Mesothelial cell of epicardium (in vitro differentiated cells): ENCODE measurements around the gene SAMD13. TPM values are rescaled to one million over a fixed set of nuclear protein-coding genes. Genes with fewer than 3 reads are reported as not detected.

Experiments used
- DNase-seq, 2 experiments: peaks; one replicate each; pipeline ENCODE4 v3.0.0; 2021; ENCODE audit warnings: low spot score in 2 of 2; ENCODE audit not compliant: unreplicated experiment in 2 of 2
- H3K27ac Mint-ChIP-seq: 2 replicates; pipeline ENCODE4 v1.8.0; 2021; ENCODE audit warnings: mixed read lengths
- H3K27me3 Mint-ChIP-seq: 2 replicates; pipeline ENCODE4 v1.8.0; 2021; ENCODE audit warnings: low read depth, mixed read lengths
- H3K36me3 Mint-ChIP-seq: 2 replicates; pipeline ENCODE4 v1.8.0; 2021; ENCODE audit warnings: mixed read lengths
- H3K4me1 Mint-ChIP-seq: 2 replicates; pipeline ENCODE4 v1.8.0; 2021; ENCODE audit warnings: mixed read lengths
- H3K4me3 Mint-ChIP-seq: 2 replicates; pipeline ENCODE4 v1.8.0; 2021; ENCODE audit warnings: mild to moderate bottlenecking, moderate library complexity, mixed read lengths
- H3K9me3 Mint-ChIP-seq: 2 replicates; pipeline ENCODE4 v1.8.0; 2021; ENCODE audit warnings: mixed read lengths
- CTCF ChIP-seq: fragments of 200-600 bp; sonication (generic); IDR thresholded peaks from one replicate; pipeline ENCODE4 v1.5.0; 2021; ENCODE audit warnings: antibody characterized with exemption; ENCODE audit not compliant: unreplicated experiment
- total RNA-seq: library from RNA; stranded (reverse); gene quantifications from 3 replicates; pipeline ENCODE4 v1.2.1, GENCODE V29; 2021

SAMD13 gene
- total RNA-seq, 1 donor from 2014 or later, result 3.6 TPM

DNA sequence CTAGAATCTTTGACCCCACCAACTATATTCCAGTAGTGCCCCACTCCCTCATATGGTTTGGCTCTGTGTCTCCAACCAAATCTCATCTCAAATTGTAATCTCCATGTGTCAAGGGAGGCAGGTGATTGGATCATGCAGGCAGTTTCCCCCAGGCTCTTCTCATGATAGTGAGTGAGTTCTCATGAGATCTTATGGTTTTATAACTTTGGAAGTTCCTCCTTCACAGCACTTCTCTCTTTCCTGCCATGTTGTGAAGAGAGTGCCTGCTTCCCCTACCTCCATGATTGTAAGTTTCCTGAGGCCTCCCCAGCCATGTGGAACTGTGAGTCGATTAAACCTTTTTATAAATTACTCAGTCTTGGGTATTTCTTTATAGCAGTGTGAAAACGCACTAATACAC, 7.7 kb upstream of the SAMD13 start:
- H3K4me3 Mint-ChIP-seq, result no peak overlapping the region
- no peak for DNase-seq
- H3K36me3 Mint-ChIP-seq, result peaks cover 11% of the 10 kb centered on the region
- no peak for TF ChIP-seq CTCF
- no peaks in the 10 kb centered on the region for H3K27me3 Mint-ChIP-seq
- H3K4me1 Mint-ChIP-seq, result no peaks in the 10 kb centered on the region
- peaks cover 40% of the 10 kb centered on the region for H3K9me3 Mint-ChIP-seq
- no peak overlapping the region for H3K27ac Mint-ChIP-seq

DNA sequence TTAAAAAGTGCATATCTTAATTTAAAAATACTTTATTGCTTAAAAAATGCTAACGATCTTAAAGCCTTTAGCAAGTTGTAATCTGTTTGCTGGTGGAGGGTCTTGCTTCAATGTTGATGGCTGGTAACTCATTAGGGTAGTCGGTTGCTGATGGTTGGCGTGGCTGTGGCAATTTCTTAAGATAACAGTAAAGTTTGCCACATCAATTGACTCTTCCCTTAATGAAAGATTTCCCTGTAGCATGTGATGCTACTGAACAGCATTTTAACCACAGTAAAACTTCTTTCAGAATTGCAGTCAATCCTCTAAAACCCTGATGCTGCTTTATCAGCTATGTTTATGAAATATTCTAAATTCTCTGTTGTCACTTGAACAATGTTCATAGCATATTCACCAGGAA, 6.8 kb upstream of the SAMD13 start:
- H3K27me3 Mint-ChIP-seq, result no peaks in the 10 kb centered on the region
- no peak overlapping the region for H3K27ac Mint-ChIP-seq
- peaks cover 9% of the 10 kb centered on the region for H3K36me3 Mint-ChIP-seq
- no peak for DNase-seq
- TF ChIP-seq CTCF, result no peak
- no peak overlapping the region for H3K4me3 Mint-ChIP-seq
- peaks cover 30% of the 10 kb centered on the region for H3K9me3 Mint-ChIP-seq
- peaks cover 7% of the 10 kb centered on the region for H3K4me1 Mint-ChIP-seq

DNA sequence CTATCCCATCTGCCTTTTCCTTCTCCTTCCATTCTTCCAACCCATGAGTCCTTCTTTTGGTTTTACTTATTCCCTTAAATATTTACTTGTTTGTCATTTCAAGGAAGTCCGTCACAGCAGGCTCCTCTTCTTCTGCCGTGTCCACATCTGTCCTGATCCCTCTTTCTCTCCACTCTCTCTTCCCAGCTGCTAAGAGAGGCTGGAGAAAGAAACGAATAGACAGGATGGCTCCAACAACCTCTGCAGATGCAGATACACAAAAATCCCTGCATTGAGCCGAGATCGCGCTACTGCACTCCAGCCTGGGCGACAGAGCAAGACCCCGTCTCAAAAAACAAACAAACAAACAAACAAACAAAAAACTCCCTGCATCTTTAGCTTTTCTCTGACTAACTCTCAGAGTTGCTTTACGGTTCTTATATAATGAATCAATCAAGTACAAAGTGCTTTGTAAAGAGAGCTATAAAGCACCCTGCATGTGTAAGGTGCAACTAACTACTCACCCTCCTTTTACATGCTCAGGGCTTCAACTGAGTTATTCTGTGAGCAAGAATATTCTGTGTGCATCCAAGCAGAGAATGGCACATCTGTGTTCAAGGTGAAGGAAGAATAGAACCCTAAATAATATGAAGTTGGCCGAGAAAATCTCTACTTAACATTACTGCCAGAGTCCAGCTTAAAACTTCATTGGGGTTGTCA, 3.8 kb upstream of the SAMD13 start:
- Mint-ChIP-seq H3K4me1 (peaks cover 34% of the 10 kb centered on the region), H3K9me3 (peaks cover 23% of the 10 kb centered on the region), H3K4me3 (peak overlapping the region; percentile 89), H3K27me3 (no peaks in the 10 kb centered on the region), H3K27ac (peak overlapping the region; percentile 76), H3K36me3 (peaks cover 9% of the 10 kb centered on the region)
- DNase-seq, result no peak
- TF ChIP-seq CTCF, result no peak

DNA sequence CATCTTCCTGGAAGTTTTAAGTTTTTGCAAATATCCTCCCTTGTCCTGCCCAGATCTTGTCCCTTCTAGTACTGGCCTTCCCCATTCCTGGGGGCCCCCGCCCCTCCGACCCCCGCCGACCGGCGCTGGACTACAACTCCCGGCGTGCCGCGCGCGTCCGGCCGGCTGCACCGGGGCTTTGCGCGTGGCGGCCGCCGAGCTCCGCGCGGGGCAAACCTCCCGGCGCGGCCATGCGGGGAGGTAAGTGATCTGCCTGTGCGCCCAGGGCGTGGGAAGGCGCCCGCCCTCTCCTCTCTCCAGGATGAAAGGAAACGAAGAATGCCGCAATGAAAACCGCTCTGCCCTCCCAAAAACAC, 3.2 kb upstream of the SAMD13 start:
- Mint-ChIP-seq H3K27me3 (no peaks in the 10 kb centered on the region), H3K27ac (peak overlapping the region; percentile 57), H3K4me3 (peak overlapping the region; percentile 89), H3K36me3 (peaks cover 9% of the 10 kb centered on the region), H3K4me1 (peaks cover 39% of the 10 kb centered on the region), H3K9me3 (peaks cover 23% of the 10 kb centered on the region)
- peak; percentile 25 to 53 for DNase-seq
- TF ChIP-seq CTCF, result no peak

DNA sequence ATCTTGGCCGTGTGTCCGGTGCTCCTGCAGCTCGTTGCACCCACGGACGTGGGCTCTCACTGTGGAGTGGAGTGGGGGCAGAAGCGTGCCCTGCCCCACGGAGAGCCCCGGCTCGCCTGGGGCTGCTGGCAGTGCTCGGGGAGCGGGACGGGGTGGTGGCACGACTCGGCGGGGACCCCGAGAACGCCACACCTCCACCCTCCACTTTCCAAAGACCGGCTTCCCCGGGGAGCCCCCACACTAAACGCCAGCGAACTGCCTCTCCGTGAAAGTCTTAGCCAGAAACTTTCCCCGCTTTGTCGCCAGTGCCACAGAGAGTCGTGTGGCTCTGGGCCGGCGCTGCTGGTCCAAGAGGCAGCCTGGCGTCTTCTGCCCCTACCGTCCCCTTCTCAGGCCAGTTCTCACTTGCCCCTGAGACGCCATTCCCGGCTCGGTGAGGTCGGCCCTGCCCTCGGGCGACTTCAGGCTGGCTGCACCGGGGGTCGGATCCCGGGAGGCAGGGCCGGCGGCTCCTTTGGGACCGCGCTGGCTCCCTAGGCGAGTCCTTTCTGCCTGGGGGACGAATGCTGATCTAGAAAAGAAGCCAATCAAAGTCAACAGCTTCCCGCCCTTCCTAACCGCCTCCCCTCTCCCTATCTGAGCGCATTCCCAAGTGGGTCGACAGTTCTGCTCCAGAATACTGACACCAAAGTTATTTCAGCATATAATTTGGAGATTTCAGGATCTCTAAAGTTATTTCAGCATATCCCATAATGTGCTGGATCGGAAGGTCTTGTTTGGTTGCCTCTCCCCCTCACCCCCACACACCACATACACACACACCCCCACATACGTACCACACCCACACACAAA, 2.6 kb upstream of the SAMD13 start:
- H3K4me1 Mint-ChIP-seq, result peaks cover 43% of the 10 kb centered on the region
- H3K27ac Mint-ChIP-seq, result peak overlapping the region; percentile 93
- peaks cover 23% of the 10 kb centered on the region for H3K9me3 Mint-ChIP-seq
- peaks cover 9% of the 10 kb centered on the region for H3K36me3 Mint-ChIP-seq
- peak overlapping the region; percentile 89 for H3K4me3 Mint-ChIP-seq
- DNase-seq, result peak in 1 of 2 experiments; percentile 59
- no peaks in the 10 kb centered on the region for H3K27me3 Mint-ChIP-seq
- no peak for TF ChIP-seq CTCF
